RWPE1 (cell line): ENCODE data around the gene EIF3L.

Source experiments
- CTCF ChIA-PET: fragments of 350-600 bp; sonication (Branson Sonifier 250); formaldehyde crosslinking; extraction: SDS; loops from one replicate; lab custom pipeline; 2021; lab: Yijun Ruan, JAX
- POLR2A ChIA-PET: fragments of 400-600 bp; formaldehyde crosslinking; extraction: SDS; loops from one replicate; lab custom pipeline; 2020; ENCODE audit warnings: antibody characterized with exemption; ENCODE audit not compliant: low non-redundant PET; lab: Yijun Ruan, JAX
- DNase-seq: peaks from one replicate; pipeline ENCODE4 v3.0.0; 2012; ENCODE audit warnings: low spot score
- H3K27ac ChIP-seq: fragments of 450-650 bp; 2 replicates; pipeline ENCODE4 v1.5.1; 2017
- CTCF ChIP-seq: fragments of 450-650 bp; conservative IDR thresholded peaks from 2 replicates; pipeline ENCODE4 v1.5.1; 2017; ENCODE audit warnings: low read depth, mild to moderate bottlenecking

Gene EIF3L

GRCh38 chr22:37832022-37832857 lies 17.0 kb upstream of the EIF3L start:
- ChIA-PET POLR2A (no interaction called here), CTCF (no interaction called here)
- no peak for TF ChIP-seq CTCF
- no peak overlapping the region for H3K27ac ChIP-seq
- no peak for DNase-seq

- H3K27ac ChIP-seq = peak overlapping the region; percentile 47
- TF ChIP-seq CTCF = no peak
- POLR2A ChIA-PET = interaction anchor here (0.5 kb wide), 1 partner anchor 36 kb away, joined by 9 read pairs; no protein-coding TSS in a partner anchor
- DNase-seq = no peak
- CTCF ChIA-PET = interaction anchor here (1.1 kb wide), 2 partner anchors 19 to 25 kb away, joined by 3 to 4 read pairs; partner anchors contain the start of gene GALR3
Observed at GRCh38 chr22:37842015-37842793, 7.0 kb upstream of the EIF3L start.

- ChIA-PET CTCF (interaction anchor here (1.1 kb wide), 1 partner anchor 27 kb away, joined by 4 read pairs; no protein-coding TSS in a partner anchor), POLR2A (interaction anchor here (0.5 to 0.6 kb wide), 2 partner anchors 89 to 97 kb away, joined by 3 read pairs; no protein-coding TSS in a partner anchor)
- TF ChIP-seq CTCF = no peak
- H3K27ac ChIP-seq = peak overlapping the region; percentile 96
- DNase-seq = peak; percentile 25
Observed at GRCh38 chr22:37843741-37844089, 5.5 kb upstream of the EIF3L start.

GRCh38 chr22:37844904-37845329 lies 4.3 kb upstream of the EIF3L start:
- DNase-seq = no peak
- H3K27ac ChIP-seq = peak overlapping the region; percentile 96
- ChIA-PET CTCF (interaction anchor here (0.6 kb wide), 1 partner anchor 26 kb away, joined by 5 read pairs; no protein-coding TSS in a partner anchor), POLR2A (no interaction called here)
- no peak for TF ChIP-seq CTCF

GRCh38 chr22:37846433-37846832 lies 2.8 kb upstream of the EIF3L start:
- no peak for DNase-seq
- no peak for TF ChIP-seq CTCF
- ChIA-PET POLR2A (no interaction called here), CTCF (no interaction called here)
- peak overlapping the region; percentile 44 for H3K27ac ChIP-seq

- POLR2A ChIA-PET = no interaction called here
- DNase-seq = peak; percentile 31
- CTCF ChIA-PET = no interaction called here
- no peak for TF ChIP-seq CTCF
- peak overlapping the region; percentile 96 for H3K27ac ChIP-seq
Observed at GRCh38 chr22:37848587-37849088, 581 bp upstream of the EIF3L start.
